Neural cell (in vitro differentiated cells): Measurements from ENCODE around the gene EPN1. TPM values are rescaled to one million over a fixed set of nuclear protein-coding genes. Genes with fewer than 3 reads are reported as not detected.

Source experiments
- H2AFZ ChIP-seq: fragments of 200-600, 300-800 bp; sonication (generic), shearing (Covaris generic); 2 replicates; pipeline ENCODE4 v1.6.0; 2014; ENCODE audit warnings: low read depth, mild to moderate bottlenecking, antibody characterized with exemption, low read length, moderate library complexity
- H3F3A ChIP-seq: fragments of 200-600 bp; shearing (Covaris generic); 2 replicates; pipeline ENCODE4 v1.6.1; 2016; ENCODE audit warnings: mild to moderate bottlenecking, moderate library complexity, mixed read lengths, antibody characterized with exemption, low read length; ENCODE audit not compliant: insufficient read depth, poor library complexity, severe bottlenecking
- H3K27ac ChIP-seq: fragments of 200-600, 300-800 bp; sonication (generic), shearing (Covaris generic); 2 replicates; pipeline ENCODE4 v1.5.1; 2014; ENCODE audit warnings: mild to moderate bottlenecking, low read length, moderate library complexity
- H3K27me3 ChIP-seq: fragments of 300-800, 200-600 bp; sonication (generic), shearing (Covaris generic); 2 replicates; pipeline ENCODE4 v1.6.0; 2014; ENCODE audit warnings: mild to moderate bottlenecking, low read depth, low read length, moderate library complexity; ENCODE audit not compliant: insufficient read depth
- H3K36me3 ChIP-seq: fragments of 300-800, 200-600 bp; sonication (generic), shearing (Covaris generic); 2 replicates; pipeline ENCODE4 v1.5.1; 2014; ENCODE audit warnings: mild to moderate bottlenecking, antibody characterized with exemption, low read length, moderate library complexity; ENCODE audit not compliant: insufficient read depth
- H3K4me2 ChIP-seq: fragments of 300-800, 200-600 bp; sonication (generic), shearing (Covaris generic); 2 replicates; pipeline ENCODE4 v1.6.0; 2014; ENCODE audit warnings: mild to moderate bottlenecking, low read length
- H3K4me3 ChIP-seq: fragments of 300-800, 200-600 bp; sonication (generic), shearing (Covaris generic); 2 replicates; pipeline ENCODE4 v1.5.1; 2014; ENCODE audit warnings: mild to moderate bottlenecking, low read length, moderate library complexity
- H3K79me2 ChIP-seq: fragments of 200-600 bp; shearing (Covaris generic); replicated peaks from 2 replicates; pipeline ENCODE4 v1.6.0; 2014; ENCODE audit warnings: mild to moderate bottlenecking, low read length, moderate library complexity; ENCODE audit not compliant: insufficient read depth
- H3K9ac ChIP-seq: fragments of 300-800, 200-600 bp; sonication (generic), shearing (Covaris generic); 2 replicates; pipeline ENCODE4 v1.6.1; 2016; ENCODE audit warnings: mild to moderate bottlenecking, low read length, mixed read lengths
- H3K9me2 ChIP-seq: fragments of 200-600 bp; shearing (Covaris generic); 2 replicates; pipeline ENCODE4 v1.6.1; 2016; ENCODE audit warnings: mild to moderate bottlenecking, low read length, mixed read lengths; ENCODE audit not compliant: insufficient read depth
- H3K9me3 ChIP-seq: fragments of 200-600, 300-800 bp; sonication (generic), shearing (Covaris generic); 2 replicates; pipeline ENCODE4 v1.6.1; 2016; ENCODE audit warnings: mild to moderate bottlenecking, mixed run types, low read length, moderate library complexity, mixed read lengths
- H4K20me1 ChIP-seq: fragments of 200-600 bp; shearing (Covaris generic); 2 replicates; pipeline ENCODE4 v1.6.1; 2016; ENCODE audit warnings: mild to moderate bottlenecking, mixed run types; ENCODE audit not compliant: insufficient read depth
- EP300 ChIP-seq: fragments of 450-650 bp; conservative IDR thresholded peaks from 2 replicates; pipeline ENCODE4 v1.6.1; 2014; ENCODE audit warnings: antibody characterized with exemption, mild to moderate bottlenecking, moderate library complexity; ENCODE audit not compliant: poor library complexity, severe bottlenecking
- EZH2 ChIP-seq: fragments of 200-600, 300-800 bp; shearing (Covaris generic), sonication (generic); IDR thresholded peaks from 2 replicates; pipeline ENCODE4 v1.6.1; 2014; ENCODE audit warnings: antibody characterized with exemption, low read length, borderline replicate concordance, mild to moderate bottlenecking; ENCODE audit not compliant: insufficient read depth, poor library complexity, severe bottlenecking
- MXI1 ChIP-seq: fragments of 450-650 bp; conservative IDR thresholded peaks from 2 replicates; pipeline ENCODE4 v1.6.1; 2014; ENCODE audit warnings: antibody characterized with exemption, mild to moderate bottlenecking; ENCODE audit not compliant: poor library complexity, severe bottlenecking
- POLR2AphosphoS5 ChIP-seq: IDR thresholded peaks from 2 replicates; pipeline ENCODE4 v1.6.1; 2012
- RAD21 ChIP-seq: fragments of 450-650 bp; conservative IDR thresholded peaks from 2 replicates; pipeline ENCODE4 v1.6.1; 2014; ENCODE audit warnings: antibody characterized with exemption, mild to moderate bottlenecking, moderate library complexity
- SMC3 ChIP-seq: fragments of 450-650 bp; conservative IDR thresholded peaks from 2 replicates; pipeline ENCODE4 v1.6.1; 2014; ENCODE audit warnings: antibody characterized with exemption, mild to moderate bottlenecking, moderate library complexity; ENCODE audit not compliant: poor library complexity
- TAF1 ChIP-seq: IDR thresholded peaks from 2 replicates; pipeline ENCODE4 v1.6.1; 2012; ENCODE audit warnings: low read depth
- polyA minus RNA-seq: library from RNA; depleted of rRNA, polyadenylated mRNA; stranded (reverse); fragments of >200 nt; gene quantifications from 2 replicates; pipeline ENCODE4 v1.2.3, GENCODE V29; 2014
- polyA plus RNA-seq: library from polyadenylated mRNA; depleted of rRNA; stranded (reverse); fragments of >200 nt; gene quantifications from 2 replicates; pipeline ENCODE4 v1.2.3, GENCODE V29; 2014
- TF ChIP-seq, protein P1 (sequence below): IDR thresholded peaks from 2 replicates; pipeline ENCODE4 v1.6.1; 2012; ENCODE audit warnings: borderline replicate concordance
- TF ChIP-seq, protein P2 (sequence below): fragments of 450-650 bp; IDR thresholded peaks from 2 replicates; pipeline ENCODE4 v1.5.1; 2014; ENCODE audit warnings: antibody characterized with exemption, mild to moderate bottlenecking, moderate library complexity; ENCODE audit not compliant: poor library complexity, severe bottlenecking

The EPN1 gene
- polyA plus RNA-seq, result 21.0 and 23.6 TPM in 2 replicates
- polyA minus RNA-seq, result 40.5 and 48.5 TPM in 2 replicates

DNA sequence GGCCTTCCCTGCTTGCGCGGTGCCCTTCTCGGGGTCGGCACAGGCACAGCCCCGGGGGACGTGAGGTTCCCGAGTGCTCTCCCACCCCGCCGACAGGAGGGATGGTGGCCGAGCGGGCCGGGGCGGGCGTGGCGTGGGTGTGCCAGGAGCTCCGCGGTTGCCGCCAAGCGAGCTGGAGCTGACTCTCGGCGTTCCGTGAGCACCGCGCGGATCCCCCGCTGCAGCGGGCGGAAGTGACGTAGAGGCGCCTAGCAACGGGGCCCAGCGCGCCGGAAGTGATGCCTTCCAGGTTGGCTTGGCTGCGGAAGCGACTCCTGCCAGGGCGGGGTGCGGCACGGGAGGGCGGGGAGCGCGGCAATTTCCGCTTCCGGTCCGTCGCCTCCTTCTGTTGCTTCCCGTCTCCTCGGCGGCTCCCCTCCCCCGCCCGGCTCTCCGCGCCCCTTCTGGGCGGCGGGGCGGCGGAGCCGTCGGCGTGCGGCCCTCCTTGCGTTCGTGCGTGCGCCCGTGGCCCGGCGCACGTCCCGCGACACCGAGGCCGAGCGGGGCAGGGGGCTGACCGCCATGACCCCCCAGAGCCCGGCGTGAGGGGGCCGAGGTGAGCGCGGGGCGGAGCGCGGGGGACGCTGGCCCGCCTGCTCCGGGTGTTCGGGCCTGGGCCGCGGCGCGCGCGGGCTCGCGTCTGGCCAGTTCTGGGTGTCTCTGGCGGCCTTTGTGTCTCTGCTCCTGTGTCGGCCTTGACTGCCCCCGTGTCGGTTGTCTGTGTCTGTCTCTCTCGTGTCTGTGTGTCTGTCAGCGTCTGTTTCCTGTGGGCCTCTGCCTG, at the start of gene EPN1:
Gene EPN1 (plus strand): TSS at position 386 of the 820 bp plus-strand sequence. CDS start 3,402 bp downstream, outside the sequence.
- H3K4me2 ChIP-seq, result peak within 1 kb of the TSS; percentile 98
- peak within 1 kb of the TSS; percentile 84 for H3K9ac ChIP-seq
- H3K27me3 ChIP-seq, result no peaks in the 10 kb centered on the region
- no peaks in the 10 kb centered on the region for H3F3A ChIP-seq
- no peaks in the 10 kb centered on the region for H3K9me2 ChIP-seq
- H3K27ac ChIP-seq, result peak within 1 kb of the TSS; percentile 71
- H3K79me2 ChIP-seq, result peaks cover 57% of the 10 kb centered on the region
- no peak for TF ChIP-seq EZH2
- TF ChIP-seq, protein P1, sequence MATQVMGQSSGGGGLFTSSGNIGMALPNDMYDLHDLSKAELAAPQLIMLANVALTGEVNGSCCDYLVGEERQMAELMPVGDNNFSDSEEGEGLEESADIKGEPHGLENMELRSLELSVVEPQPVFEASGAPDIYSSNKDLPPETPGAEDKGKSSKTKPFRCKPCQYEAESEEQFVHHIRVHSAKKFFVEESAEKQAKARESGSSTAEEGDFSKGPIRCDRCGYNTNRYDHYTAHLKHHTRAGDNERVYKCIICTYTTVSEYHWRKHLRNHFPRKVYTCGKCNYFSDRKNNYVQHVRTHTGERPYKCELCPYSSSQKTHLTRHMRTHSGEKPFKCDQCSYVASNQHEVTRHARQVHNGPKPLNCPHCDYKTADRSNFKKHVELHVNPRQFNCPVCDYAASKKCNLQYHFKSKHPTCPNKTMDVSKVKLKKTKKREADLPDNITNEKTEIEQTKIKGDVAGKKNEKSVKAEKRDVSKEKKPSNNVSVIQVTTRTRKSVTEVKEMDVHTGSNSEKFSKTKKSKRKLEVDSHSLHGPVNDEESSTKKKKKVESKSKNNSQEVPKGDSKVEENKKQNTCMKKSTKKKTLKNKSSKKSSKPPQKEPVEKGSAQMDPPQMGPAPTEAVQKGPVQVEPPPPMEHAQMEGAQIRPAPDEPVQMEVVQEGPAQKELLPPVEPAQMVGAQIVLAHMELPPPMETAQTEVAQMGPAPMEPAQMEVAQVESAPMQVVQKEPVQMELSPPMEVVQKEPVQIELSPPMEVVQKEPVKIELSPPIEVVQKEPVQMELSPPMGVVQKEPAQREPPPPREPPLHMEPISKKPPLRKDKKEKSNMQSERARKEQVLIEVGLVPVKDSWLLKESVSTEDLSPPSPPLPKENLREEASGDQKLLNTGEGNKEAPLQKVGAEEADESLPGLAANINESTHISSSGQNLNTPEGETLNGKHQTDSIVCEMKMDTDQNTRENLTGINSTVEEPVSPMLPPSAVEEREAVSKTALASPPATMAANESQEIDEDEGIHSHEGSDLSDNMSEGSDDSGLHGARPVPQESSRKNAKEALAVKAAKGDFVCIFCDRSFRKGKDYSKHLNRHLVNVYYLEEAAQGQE, result no peak
- peak; percentile 67 for TF ChIP-seq EP300
- TF ChIP-seq SMC3, result peak; percentile 35
- TF ChIP-seq, protein P2, sequence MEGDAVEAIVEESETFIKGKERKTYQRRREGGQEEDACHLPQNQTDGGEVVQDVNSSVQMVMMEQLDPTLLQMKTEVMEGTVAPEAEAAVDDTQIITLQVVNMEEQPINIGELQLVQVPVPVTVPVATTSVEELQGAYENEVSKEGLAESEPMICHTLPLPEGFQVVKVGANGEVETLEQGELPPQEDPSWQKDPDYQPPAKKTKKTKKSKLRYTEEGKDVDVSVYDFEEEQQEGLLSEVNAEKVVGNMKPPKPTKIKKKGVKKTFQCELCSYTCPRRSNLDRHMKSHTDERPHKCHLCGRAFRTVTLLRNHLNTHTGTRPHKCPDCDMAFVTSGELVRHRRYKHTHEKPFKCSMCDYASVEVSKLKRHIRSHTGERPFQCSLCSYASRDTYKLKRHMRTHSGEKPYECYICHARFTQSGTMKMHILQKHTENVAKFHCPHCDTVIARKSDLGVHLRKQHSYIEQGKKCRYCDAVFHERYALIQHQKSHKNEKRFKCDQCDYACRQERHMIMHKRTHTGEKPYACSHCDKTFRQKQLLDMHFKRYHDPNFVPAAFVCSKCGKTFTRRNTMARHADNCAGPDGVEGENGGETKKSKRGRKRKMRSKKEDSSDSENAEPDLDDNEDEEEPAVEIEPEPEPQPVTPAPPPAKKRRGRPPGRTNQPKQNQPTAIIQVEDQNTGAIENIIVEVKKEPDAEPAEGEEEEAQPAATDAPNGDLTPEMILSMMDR, result no peak
- peak; percentile 38 for TF ChIP-seq TAF1
- TF ChIP-seq MXI1, result peak; percentile 91
- peak; percentile 77 for TF ChIP-seq POLR2AphosphoS5
- peak; percentile 25 for TF ChIP-seq RAD21
- H3K36me3 ChIP-seq, result no peaks in the 10 kb centered on the region
- H4K20me1 ChIP-seq, result peaks cover 4% of the 10 kb centered on the region
- peak within 1 kb of the TSS; percentile 92 for H3K4me3 ChIP-seq
- no peaks in the 10 kb centered on the region for H3K9me3 ChIP-seq
- H2AFZ ChIP-seq, result peak within 1 kb of the TSS; percentile 60

- H4K20me1 ChIP-seq, result no peaks in the 10 kb centered on the region
- TF ChIP-seq TAF1, result no peak
- TF ChIP-seq, protein P1, result no peak
- TF ChIP-seq RAD21, result no peak
- no peak for TF ChIP-seq SMC3
- no peak for TF ChIP-seq EZH2
- TF ChIP-seq MXI1, result no peak
- TF ChIP-seq, protein P2, result no peak
- TF ChIP-seq POLR2AphosphoS5, result no peak
- no peak for TF ChIP-seq EP300
- H3K27me3 ChIP-seq, result no peaks in the 10 kb centered on the region
- peaks cover 8% of the 10 kb centered on the region for H3K79me2 ChIP-seq
- no peak overlapping the region for H3K4me3 ChIP-seq
- H3K9me3 ChIP-seq, result no peaks in the 10 kb centered on the region
- H2AFZ ChIP-seq, result no peak overlapping the region
- no peaks in the 10 kb centered on the region for H3K9me2 ChIP-seq
- no peak overlapping the region for H3K9ac ChIP-seq
- no peaks in the 10 kb centered on the region for H3K36me3 ChIP-seq
- H3F3A ChIP-seq, result no peaks in the 10 kb centered on the region
- no peak overlapping the region for H3K27ac ChIP-seq
- no peak overlapping the region for H3K4me2 ChIP-seq
These were observed 48.7 kb upstream of the EPN1 start for GRCh38 chr19:55626350-55626749.
